ENCODE measurements around the gene ATXN1.

The ATXN1 gene

DNA sequence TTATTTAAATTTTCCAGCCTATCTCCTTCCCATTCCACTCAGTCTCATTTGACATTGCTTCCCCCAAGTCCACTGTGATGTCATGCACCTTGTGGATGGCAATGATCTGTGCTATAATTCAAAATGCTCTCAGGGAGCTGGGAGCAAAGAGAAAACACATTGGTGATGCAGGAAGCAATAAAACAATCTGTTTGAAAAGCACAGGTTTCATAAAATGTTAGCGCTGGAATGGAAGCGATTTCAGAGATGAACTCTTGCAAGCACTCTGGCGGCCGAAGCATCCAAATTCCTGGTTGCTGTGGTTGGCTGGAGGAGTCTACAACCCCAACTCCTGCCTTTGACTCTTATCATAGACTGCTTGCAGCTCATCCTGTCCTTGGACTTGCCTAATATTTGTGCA is 355.9 kb downstream of the ATXN1 start (continued):
- no peak for TF ChIP-seq ZNF221 (tag by site-specific recombination; IDR thresholded peaks at IDR 0.05; ENCODE audit: borderline replicate concordance)

DNA sequence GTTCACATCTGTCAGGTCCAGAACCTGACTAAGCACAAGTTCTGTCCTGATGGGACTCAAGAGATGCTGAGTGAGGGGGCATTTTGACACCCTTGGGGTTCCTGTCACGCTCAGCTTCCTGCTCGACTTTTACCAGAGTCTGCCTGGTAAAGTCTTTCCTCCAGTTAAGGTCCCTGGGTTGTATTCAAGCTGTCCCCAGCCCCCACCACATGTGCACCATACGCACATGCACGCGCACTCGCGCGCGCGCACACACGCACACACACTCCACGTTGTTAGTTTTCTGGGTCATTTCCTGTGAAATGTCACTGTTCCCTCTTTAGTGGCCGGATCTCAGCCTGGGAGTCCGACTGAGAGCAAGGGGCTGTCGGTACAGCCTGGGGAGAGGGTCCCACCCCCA is 356.8 kb downstream of the ATXN1 start:
- Histone ChIP-seq H3K4me1 (ENCODE audit: control insufficient read depth, insufficient read depth, low read length) (no peaks in the 10 kb centered on the region), H3K9me3 (ENCODE audit: control insufficient read depth, insufficient read depth, low read depth, low read length) (no peaks in the 10 kb centered on the region), H3K36me3 (ENCODE audit: control insufficient read depth in 2 of 2, insufficient read depth in 1 of 2, low read length in 2 of 2) (no peaks in the 10 kb centered on the region), H3K27ac (ENCODE audit: extremely low read depth, low read depth, low read length) (no peak overlapping the region), H3K4me3 (ENCODE audit: low read depth, low read length) (no peak overlapping the region)
- ChIA-PET POLR2A (no interaction called here), CTCF (interaction anchor here (1.1 to 1.6 kb wide), 2 partner anchors 16 to 17 kb away, joined by 4 to 5 read pairs; no protein-coding TSS in a partner anchor)
- TF ChIP-seq ZSCAN4 (tag by site-specific recombination; IDR thresholded peaks at IDR 0.05) = no peak

GRCh38 chr6:16403831-16404230 is 357.4 kb downstream of the ATXN1 start:
- TF ChIP-seq SCRT2 (tag by site-specific recombination; IDR thresholded peaks at IDR 0.05) = no peak
- TF ChIP-seq ZFP37 (tag by site-specific recombination; IDR thresholded peaks at IDR 0.05) = no peak
- TF ChIP-seq ZNF654 (tag by site-specific recombination; IDR thresholded peaks at IDR 0.05; ENCODE audit: low read depth) = peak; percentile 34
- no peak for TF ChIP-seq ZNF791 (tag by site-specific recombination; IDR thresholded peaks at IDR 0.05)
- POLR2A ChIA-PET = no interaction called here
- CTCF ChIA-PET = interaction anchor here (1.0 to 1.6 kb wide), 6 partner anchors 9 to 370 kb away, joined by 3 to 5 read pairs (median 3); no protein-coding TSS in a partner anchor

GRCh38 chr6:16402581-16402900 is 358.7 kb downstream of the ATXN1 start:
- H3K9me3 ChIP-seq (ENCODE audit: control insufficient read depth, insufficient read depth, low read depth, low read length) = no peaks in the 10 kb centered on the region
- TF ChIP-seq EGR2 (tag by site-specific recombination; IDR thresholded peaks at IDR 0.05; ENCODE audit: low read depth) = no peak
- no peak for TF ChIP-seq ZNF223 (tag by site-specific recombination; IDR thresholded peaks at IDR 0.05)
- TF ChIP-seq ZNF558 (tag by site-specific recombination; IDR thresholded peaks at IDR 0.05) = no peak
- no peak for TF ChIP-seq ZNF549 (tag by site-specific recombination; IDR thresholded peaks at IDR 0.05)
- TF ChIP-seq ZNF473 (tag by site-specific recombination; IDR thresholded peaks at IDR 0.05) = no peak
- TF ChIP-seq WT1 (tag by site-specific recombination; IDR thresholded peaks at IDR 0.05) = peak; percentile 63
- no peak for TF ChIP-seq ZNF701 (tag by site-specific recombination; IDR thresholded peaks at IDR 0.05)
- TF ChIP-seq SP2 (tag by site-specific recombination; IDR thresholded peaks at IDR 0.05) = no peak
- H3K4me3 ChIP-seq (ENCODE audit: low read depth, low read length) = no peak overlapping the region
- H3K27ac ChIP-seq (ENCODE audit: extremely low read depth, low read depth, low read length) = no peak overlapping the region
- H3K36me3 ChIP-seq (ENCODE audit: control insufficient read depth in 2 of 2, insufficient read depth in 1 of 2, low read length in 2 of 2) = no peaks in the 10 kb centered on the region
- ChIA-PET CTCF (interaction anchor here (0.6 to 1.6 kb wide), 6 partner anchors 8 to 688 kb away, joined by 3 to 5 read pairs (median 3); no protein-coding TSS in a partner anchor), POLR2A (no interaction called here)
- 0 out of 2 replicates have a peak, but pooled peaks cover 3% of the 10 kb centered on the region for H3K4me1 ChIP-seq (ENCODE audit: control insufficient read depth, insufficient read depth, low read length)

More at GRCh38 chr6:16403831-16404230, 357.4 kb downstream of the ATXN1 start:
- Histone ChIP-seq H3K4me3 (ENCODE audit: low read depth, low read length) (no peak overlapping the region), H3K4me1 (ENCODE audit: control insufficient read depth, insufficient read depth, low read length) (no peaks in the 10 kb centered on the region), H3K27ac (ENCODE audit: extremely low read depth, low read depth, low read length) (no peak overlapping the region), H3K36me3 (ENCODE audit: control insufficient read depth in 2 of 2, insufficient read depth in 1 of 2, low read length in 2 of 2) (no peaks in the 10 kb centered on the region), H3K9me3 (ENCODE audit: control insufficient read depth, insufficient read depth, low read depth, low read length) (no peaks in the 10 kb centered on the region)

DNA sequence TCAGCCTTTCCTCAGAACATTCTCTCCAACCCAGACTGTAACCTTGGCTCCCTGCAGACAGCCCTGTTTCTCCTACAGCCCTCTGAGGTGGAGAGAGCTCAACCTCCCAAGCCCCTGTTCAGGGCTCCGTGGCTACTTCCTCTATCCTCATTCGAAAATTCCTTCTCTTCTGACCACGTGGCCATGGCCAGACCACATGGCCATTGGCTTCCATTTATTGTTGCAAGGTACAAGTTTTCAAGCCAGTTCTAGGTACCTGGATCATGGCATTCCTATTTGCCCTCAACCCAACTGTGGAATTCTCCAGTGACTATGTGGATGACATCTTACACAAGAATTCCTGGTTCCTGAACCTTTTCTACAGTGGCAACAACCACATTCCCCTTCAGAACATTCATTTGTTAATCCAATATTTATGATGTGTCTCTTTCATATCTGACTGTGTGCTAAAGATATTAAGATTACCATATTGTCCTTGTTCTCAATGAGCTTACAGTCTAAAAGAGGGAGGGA is 361.0 kb downstream of the ATXN1 start:
- Histone ChIP-seq H3K4me1 (ENCODE audit: control insufficient read depth, insufficient read depth, low read length) (0 out of 2 replicates have a peak, but pooled peaks cover 3% of the 10 kb centered on the region), H3K36me3 (ENCODE audit: control insufficient read depth in 2 of 2, insufficient read depth in 1 of 2, low read length in 2 of 2) (no peaks in the 10 kb centered on the region), H3K9me3 (ENCODE audit: control insufficient read depth, insufficient read depth, low read depth, low read length) (no peaks in the 10 kb centered on the region), H3K27ac (ENCODE audit: extremely low read depth, low read depth, low read length) (no peak overlapping the region), H3K4me3 (ENCODE audit: low read depth, low read length) (no peak overlapping the region)
- ChIA-PET CTCF (interaction anchor here (1.0 to 1.2 kb wide), 2 partner anchors 9 to 57 kb away, joined by 3 to 4 read pairs; no protein-coding TSS in a partner anchor), POLR2A (no interaction called here)
- TF ChIP-seq, protein P1, sequence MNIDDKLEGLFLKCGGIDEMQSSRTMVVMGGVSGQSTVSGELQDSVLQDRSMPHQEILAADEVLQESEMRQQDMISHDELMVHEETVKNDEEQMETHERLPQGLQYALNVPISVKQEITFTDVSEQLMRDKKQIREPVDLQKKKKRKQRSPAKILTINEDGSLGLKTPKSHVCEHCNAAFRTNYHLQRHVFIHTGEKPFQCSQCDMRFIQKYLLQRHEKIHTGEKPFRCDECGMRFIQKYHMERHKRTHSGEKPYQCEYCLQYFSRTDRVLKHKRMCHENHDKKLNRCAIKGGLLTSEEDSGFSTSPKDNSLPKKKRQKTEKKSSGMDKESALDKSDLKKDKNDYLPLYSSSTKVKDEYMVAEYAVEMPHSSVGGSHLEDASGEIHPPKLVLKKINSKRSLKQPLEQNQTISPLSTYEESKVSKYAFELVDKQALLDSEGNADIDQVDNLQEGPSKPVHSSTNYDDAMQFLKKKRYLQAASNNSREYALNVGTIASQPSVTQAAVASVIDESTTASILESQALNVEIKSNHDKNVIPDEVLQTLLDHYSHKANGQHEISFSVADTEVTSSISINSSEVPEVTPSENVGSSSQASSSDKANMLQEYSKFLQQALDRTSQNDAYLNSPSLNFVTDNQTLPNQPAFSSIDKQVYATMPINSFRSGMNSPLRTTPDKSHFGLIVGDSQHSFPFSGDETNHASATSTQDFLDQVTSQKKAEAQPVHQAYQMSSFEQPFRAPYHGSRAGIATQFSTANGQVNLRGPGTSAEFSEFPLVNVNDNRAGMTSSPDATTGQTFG (tag by site-specific recombination; IDR thresholded peaks at IDR 0.05; ENCODE audit: borderline replicate concordance) = no peak
- TF ChIP-seq, protein P2, sequence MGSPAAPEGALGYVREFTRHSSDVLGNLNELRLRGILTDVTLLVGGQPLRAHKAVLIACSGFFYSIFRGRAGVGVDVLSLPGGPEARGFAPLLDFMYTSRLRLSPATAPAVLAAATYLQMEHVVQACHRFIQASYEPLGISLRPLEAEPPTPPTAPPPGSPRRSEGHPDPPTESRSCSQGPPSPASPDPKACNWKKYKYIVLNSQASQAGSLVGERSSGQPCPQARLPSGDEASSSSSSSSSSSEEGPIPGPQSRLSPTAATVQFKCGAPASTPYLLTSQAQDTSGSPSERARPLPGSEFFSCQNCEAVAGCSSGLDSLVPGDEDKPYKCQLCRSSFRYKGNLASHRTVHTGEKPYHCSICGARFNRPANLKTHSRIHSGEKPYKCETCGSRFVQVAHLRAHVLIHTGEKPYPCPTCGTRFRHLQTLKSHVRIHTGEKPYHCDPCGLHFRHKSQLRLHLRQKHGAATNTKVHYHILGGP (tag by site-specific recombination; IDR thresholded peaks at IDR 0.05) = no peak
- TF ChIP-seq ZNF626 (tag by site-specific recombination; IDR thresholded peaks at IDR 0.05) (no peak), ZNF274 (IDR thresholded peaks at IDR 0.05; ENCODE audit: low read length) (no peak), ZNF274 (tag by site-specific recombination; IDR thresholded peaks at IDR 0.05; ENCODE audit: borderline replicate concordance) (no peak), ZBTB8A (tag by site-specific recombination; IDR thresholded peaks at IDR 0.05) (no peak), ZNF18 (tag by site-specific recombination; IDR thresholded peaks at IDR 0.05) (no peak)
